H9 (cell line): ENCODE measurements around the gene GPBP1L1. TPM values are rescaled to one million over a fixed set of nuclear protein-coding genes. Genes with fewer than 3 reads are reported as not detected.

Source experiments
- DNase-seq: peaks from one replicate; pipeline ENCODE4 v3.0.0-alpha.2; 2017
- H2AFZ ChIP-seq: one replicate; pipeline ENCODE4 v1.6.1; 2013; ENCODE audit warnings: mild to moderate bottlenecking, low read length, control low read depth, moderate library complexity
- H2AK5ac ChIP-seq: 2 replicates; pipeline ENCODE4 v1.6.1; 2013; ENCODE audit warnings: low read length, control low read depth, mixed read lengths; ENCODE audit not compliant: insufficient read length
- H2BK120ac ChIP-seq: one replicate; pipeline ENCODE4 v1.6.1; 2013; ENCODE audit warnings: low read depth, mild to moderate bottlenecking, low read length, control low read depth, inconsistent platforms; ENCODE audit not compliant: poor library complexity, severe bottlenecking
- H2BK12ac ChIP-seq: 2 replicates; pipeline ENCODE4 v1.6.1; 2013; ENCODE audit warnings: low read length, control low read depth, mixed read lengths, low read depth; ENCODE audit not compliant: insufficient read length
- H2BK15ac ChIP-seq: 2 replicates; pipeline ENCODE4 v1.6.1; 2013; ENCODE audit warnings: low read depth, low read length, control low read depth
- H2BK20ac ChIP-seq: one replicate; pipeline ENCODE4 v1.6.1; 2013; ENCODE audit warnings: low read depth, mild to moderate bottlenecking, low read length, control low read depth, inconsistent platforms; ENCODE audit not compliant: poor library complexity, severe bottlenecking
- H2BK5ac ChIP-seq: 2 replicates; pipeline ENCODE4 v1.6.1; 2013; ENCODE audit warnings: low read length, control low read depth, mixed read lengths; ENCODE audit not compliant: insufficient read length
- H3K14ac ChIP-seq: 2 replicates; pipeline ENCODE4 v1.6.1; 2013; ENCODE audit warnings: low read length, control low read depth; ENCODE audit not compliant: insufficient read depth
- H3K18ac ChIP-seq: 2 replicates; pipeline ENCODE4 v1.6.1; 2013; ENCODE audit warnings: low read depth, mild to moderate bottlenecking, mixed read lengths, low read length, control low read depth; ENCODE audit not compliant: insufficient read length
- H3K23ac ChIP-seq: 2 replicates; pipeline ENCODE4 v1.6.1; 2013; ENCODE audit warnings: low read length, control low read depth, mixed read lengths, low read depth; ENCODE audit not compliant: insufficient read length
- H3K23me2 ChIP-seq: 2 replicates; pipeline ENCODE4 v1.6.1; 2013; ENCODE audit warnings: low read depth, mild to moderate bottlenecking, mixed read lengths, low read length, control low read depth; ENCODE audit not compliant: insufficient read length, poor library complexity, severe bottlenecking
- H3K27ac ChIP-seq: 2 replicates; pipeline ENCODE4 v1.5.1; 2013; ENCODE audit warnings: low read length, control low read depth, mixed read lengths, low read depth; ENCODE audit not compliant: insufficient read length
- H3K27me3 ChIP-seq: 2 replicates; pipeline ENCODE4 v1.6.1; 2013; ENCODE audit warnings: low read length, control low read depth, inconsistent platforms; ENCODE audit not compliant: insufficient read depth
- H3K4ac ChIP-seq: 2 replicates; pipeline ENCODE4 v1.6.1; 2013; ENCODE audit warnings: low read depth, mild to moderate bottlenecking, control low read depth, inconsistent platforms, low read length, moderate library complexity
- H3K4me1 ChIP-seq: 2 replicates; pipeline ENCODE4 v1.6.1; 2013; ENCODE audit warnings: low read length, control low read depth, inconsistent platforms; ENCODE audit not compliant: insufficient read depth
- H3K4me2 ChIP-seq: 2 replicates; pipeline ENCODE4 v1.6.1; 2013; ENCODE audit warnings: low read length, control low read depth, mixed read lengths; ENCODE audit not compliant: insufficient read length, insufficient read depth
- H3K56ac ChIP-seq: 2 replicates; pipeline ENCODE4 v1.6.1; 2013; ENCODE audit warnings: low read depth, mild to moderate bottlenecking, mixed read lengths, low read length, control low read depth; ENCODE audit not compliant: insufficient read length
- H3K79me1 ChIP-seq: 2 replicates; pipeline ENCODE4 v1.6.1; 2013; ENCODE audit warnings: low read depth, mild to moderate bottlenecking, moderate library complexity, low read length, control low read depth, inconsistent platforms; ENCODE audit not compliant: insufficient read depth, poor library complexity, severe bottlenecking
- H3K79me2 ChIP-seq: 2 replicates; pipeline ENCODE4 v1.6.1; 2013; ENCODE audit warnings: low read length, control low read depth, inconsistent platforms; ENCODE audit not compliant: insufficient read depth
- H3K9ac ChIP-seq: 2 replicates; pipeline ENCODE4 v1.6.1; 2013; ENCODE audit warnings: low read length, control low read depth, mixed read lengths; ENCODE audit not compliant: insufficient read length; ENCODE audit errors: extremely low read depth
- H3K9me3 ChIP-seq: one replicate; pipeline ENCODE4 v1.6.1; 2013; ENCODE audit warnings: low read depth, low read length, inconsistent platforms; ENCODE audit not compliant: control insufficient read depth
- H3T11ph ChIP-seq: one replicate; pipeline ENCODE4 v1.6.1; 2013; ENCODE audit warnings: mild to moderate bottlenecking, low read length, control low read depth, inconsistent platforms
- H4K20me1 ChIP-seq: one replicate; pipeline ENCODE4 v1.6.1; 2013; ENCODE audit not compliant: control insufficient read depth, insufficient read length, insufficient read depth
- H4K5ac ChIP-seq: 2 replicates; pipeline ENCODE4 v1.6.1; 2013; ENCODE audit warnings: low read depth, mild to moderate bottlenecking, mixed read lengths, low read length, control low read depth; ENCODE audit not compliant: insufficient read length
- H4K8ac ChIP-seq: replicated peaks from 2 replicates; pipeline ENCODE4 v1.6.1; 2013; ENCODE audit warnings: low read length, control low read depth, mixed read lengths, low read depth; ENCODE audit not compliant: insufficient read length
- H4K91ac ChIP-seq: 2 replicates; pipeline ENCODE4 v1.6.1; 2013; ENCODE audit warnings: low read depth, mild to moderate bottlenecking, moderate library complexity, mixed read lengths, low read length, control low read depth; ENCODE audit not compliant: insufficient read length
- H3K27ac Mint-ChIP-seq, 3 experiments: 2 replicates in 2 of 3; 3 replicates in 1 of 3; pipeline ENCODE4 v1.8.0; 2020 to 2021; ENCODE audit warnings: mixed read lengths in 3 of 3, mild to moderate bottlenecking in 1 of 3, moderate library complexity in 1 of 3
- H3K27me3 Mint-ChIP-seq: 2 replicates; pipeline ENCODE4 v1.8.0; 2021; ENCODE audit warnings: low read depth, mild to moderate bottlenecking, moderate library complexity, mixed read lengths
- H3K36me3 Mint-ChIP-seq, 3 experiments: 2 replicates in 2 of 3; 3 replicates in 1 of 3; pipeline ENCODE4 v1.8.0; 2020 to 2021; ENCODE audit warnings: low read depth in 3 of 3, mixed read lengths in 3 of 3; ENCODE audit not compliant: insufficient read depth in 1 of 3
- H3K4me1 Mint-ChIP-seq, 2 experiments: 2 replicates each; pipeline ENCODE4 v1.8.0; 2020; ENCODE audit warnings: mixed read lengths in 2 of 2
- H3K4me3 Mint-ChIP-seq, 2 experiments: 2 replicates in 1 of 2; 3 replicates in 1 of 2; pipeline ENCODE4 v1.8.0; 2020 to 2021; ENCODE audit warnings: mild to moderate bottlenecking in 2 of 2, mixed read lengths in 2 of 2, moderate library complexity in 1 of 2
- H3K9me3 Mint-ChIP-seq, 2 experiments: 2 replicates in 1 of 2; 3 replicates in 1 of 2; pipeline ENCODE4 v1.8.0; 2020; ENCODE audit warnings: mild to moderate bottlenecking in 2 of 2, mixed read lengths in 2 of 2, moderate library complexity in 1 of 2
- CTCF ChIP-seq: fragments of 200-600 bp; sonication (generic); conservative IDR thresholded peaks from 3 replicates; pipeline ENCODE4 v1.8.0; 2021; ENCODE audit warnings: antibody characterized with exemption, mild to moderate bottlenecking
- WGBS: extraction: QIAGEN DNeasy Blood & Tissue Kit; methylation state at CpG from one replicate; pipeline ENCODE4 v1.1.7; 2013; ENCODE audit warnings: missing lambda C conversion rate, low lambda C conversion rate, mixed read lengths; ENCODE audit not compliant: insufficient read length; ENCODE audit errors: extremely low coverage; 5-methylcytosine and 5-hydroxymethylcytosine counted together
- total RNA-seq: library from RNA; stranded (reverse); gene quantifications from 2 replicates; pipeline ENCODE4 v1.2.1, GENCODE V29; 2021

GPBP1L1 gene
- total RNA-seq, 1 experiment from 2014 or later: 115 TPM

- no peak overlapping the region for H3K56ac ChIP-seq
- Mint-ChIP-seq H3K36me3 (peaks cover 29 to 70% (median 70%) of the 10 kb centered on the region in 3 experiments; a peak in 6 of 7 replicates), H3K27ac (peak overlapping the region; percentile 5 to 52 (median 26); a peak in 3 of 7 replicates), H3K27me3 (no peaks in the 10 kb centered on the region), H3K4me3 (no peak overlapping the region), H3K4me1 (no peaks in the 10 kb centered on the region), H3K9me3 (no peaks in the 10 kb centered on the region)
- H2BK20ac ChIP-seq: no peak overlapping the region
- H3K27me3 ChIP-seq: no peaks in the 10 kb centered on the region
- H3K23ac ChIP-seq: no peak overlapping the region
- no peaks in the 10 kb centered on the region for H3K79me1 ChIP-seq
- H4K20me1 ChIP-seq: no peaks in the 10 kb centered on the region
- no peaks in the 10 kb centered on the region for H3K9me3 ChIP-seq
- H3K18ac ChIP-seq: no peak overlapping the region
- H2BK120ac ChIP-seq: no peak overlapping the region
- H3K23me2 ChIP-seq: no peaks in the 10 kb centered on the region
- no peak overlapping the region for H3K27ac ChIP-seq
- H3K14ac ChIP-seq: no peak overlapping the region
- no peak overlapping the region for H3K4me2 ChIP-seq
- H2BK12ac ChIP-seq: no peak overlapping the region
- H2AFZ ChIP-seq: no peak overlapping the region
- no peak overlapping the region for H4K91ac ChIP-seq
- H3K9ac ChIP-seq: no peak overlapping the region
- H3K4me1 ChIP-seq: no peaks in the 10 kb centered on the region
- TF ChIP-seq CTCF: no peak
- H2BK5ac ChIP-seq: no peak overlapping the region
- H2AK5ac ChIP-seq: no peak overlapping the region
- H3K79me2 ChIP-seq: no peaks in the 10 kb centered on the region
- no peak overlapping the region for H2BK15ac ChIP-seq
- DNase-seq: no peak
- H4K5ac ChIP-seq: no peak overlapping the region
- no peak overlapping the region for H3T11ph ChIP-seq
- no peak overlapping the region for H4K8ac ChIP-seq
- WGBS: no CpG with 5 or more reads among the region's 9 CpGs
- H3K4ac ChIP-seq: no peak overlapping the region
Measured at GRCh38 chr1:45647248-45648021, 38.9 kb downstream of the GPBP1L1 start.
